Neural progenitor cell (in vitro differentiated cells): Measurements from ENCODE around the gene TTC21B. TPM values are rescaled to one million over a fixed set of nuclear protein-coding genes. Genes with fewer than 3 reads are reported as not detected.

Experiments used
- DNase-seq: peaks from one replicate; pipeline ENCODE4 v3.0.0-alpha.2; 2016; ENCODE audit warnings: low spot score
- H2AFZ ChIP-seq: fragments of 200-600 bp; sonication (generic); replicated peaks from 2 replicates; pipeline ENCODE4 v1.6.1; 2016; ENCODE audit warnings: antibody characterized with exemption
- H3F3A ChIP-seq: fragments of 200-600 bp; sonication (generic); 2 replicates; pipeline ENCODE4 v1.6.1; 2016; ENCODE audit warnings: antibody characterized with exemption, low read depth
- H3K27ac ChIP-seq: fragments of 200-600 bp; sonication (generic); 2 replicates; pipeline ENCODE4 v1.5.1; 2016; ENCODE audit warnings: mild to moderate bottlenecking
- H3K27me3 ChIP-seq: fragments of 200-600 bp; sonication (generic); 2 replicates; pipeline ENCODE4 v1.6.1; 2016; ENCODE audit warnings: mild to moderate bottlenecking, moderate library complexity
- H3K36me3 ChIP-seq: fragments of 200-600 bp; sonication (generic); 2 replicates; pipeline ENCODE4 v1.5.1; 2016
- H3K4me1 ChIP-seq: fragments of 200-600 bp; sonication (generic); 2 replicates; pipeline ENCODE4 v1.6.1; 2016; ENCODE audit warnings: mixed run types
- H3K4me2 ChIP-seq: fragments of 200-600 bp; sonication (generic); 2 replicates; pipeline ENCODE4 v1.6.1; 2016
- H3K4me3 ChIP-seq: fragments of 200-600 bp; sonication (generic); 2 replicates; pipeline ENCODE4 v1.5.1; 2016
- H3K79me2 ChIP-seq: fragments of 200-600 bp; sonication (generic); 2 replicates; pipeline ENCODE4 v1.6.1; 2016; ENCODE audit warnings: low read depth
- H3K9ac ChIP-seq: fragments of 200-600 bp; sonication (generic); 2 replicates; pipeline ENCODE4 v1.6.1; 2016
- H3K9me3 ChIP-seq: fragments of 200-600 bp; sonication (generic); 2 replicates; pipeline ENCODE4 v1.5.1; 2016; ENCODE audit warnings: low read depth
- H4K20me1 ChIP-seq: fragments of 200-600 bp; sonication (generic); 2 replicates; pipeline ENCODE4 v1.6.1; 2016; ENCODE audit warnings: low read depth
- H3K27ac Mint-ChIP-seq: 3 replicates; pipeline ENCODE4 v1.8.0; 2021; ENCODE audit warnings: mixed read lengths
- H3K27me3 Mint-ChIP-seq: 2 replicates; pipeline ENCODE4 v1.8.0; 2022; ENCODE audit warnings: low read depth, mild to moderate bottlenecking, inconsistent platforms, moderate library complexity, mixed read lengths; ENCODE audit not compliant: insufficient read depth
- H3K36me3 Mint-ChIP-seq: 3 replicates; pipeline ENCODE4 v1.8.0; 2021; ENCODE audit warnings: mixed read lengths
- H3K4me1 Mint-ChIP-seq: 3 replicates; pipeline ENCODE4 v1.8.0; 2021; ENCODE audit warnings: mixed read lengths
- H3K4me3 Mint-ChIP-seq: 3 replicates; pipeline ENCODE4 v1.8.0; 2021; ENCODE audit warnings: mild to moderate bottlenecking, moderate library complexity, mixed read lengths
- H3K9me3 Mint-ChIP-seq: 3 replicates; pipeline ENCODE4 v1.8.0; 2020; ENCODE audit warnings: mixed read lengths
- CTCF ChIP-seq: fragments of 200-600 bp; sonication (generic); IDR thresholded peaks from 2 replicates; pipeline ENCODE4 v1.5.1; 2017; ENCODE audit warnings: antibody characterized with exemption, mild to moderate bottlenecking
- EZH2 ChIP-seq: fragments of 200-600 bp; sonication (generic); IDR thresholded peaks from 2 replicates; pipeline ENCODE4 v1.6.1; 2017; ENCODE audit warnings: antibody characterized with exemption, mild to moderate bottlenecking, moderate library complexity
- EZH2phosphoT487 ChIP-seq: fragments of 200-600 bp; sonication (generic); IDR thresholded peaks from 2 replicates; pipeline ENCODE4 v1.6.1; 2017; ENCODE audit warnings: antibody characterized with exemption
- total RNA-seq: library from RNA; depleted of rRNA; stranded (reverse); fragments of >200 nt; gene quantifications from 2 replicates; pipeline ENCODE4 v1.2.3, GENCODE V29; 2015; ENCODE audit warnings: low replicate concordance

Gene TTC21B
- 27.3 and 46.9 TPM in 2 replicates for total RNA-seq

- Mint-ChIP-seq H3K36me3 (peaks cover 2% of the 10 kb centered on the region), H3K9me3 (peaks cover 4% of the 10 kb centered on the region), H3K27ac (no peak within 1 kb of the TSS), H3K4me1 (peaks cover 11% of the 10 kb centered on the region), H3K4me3 (peak within 1 kb of the TSS; percentile 69), H3K27me3 (no peaks in the 10 kb centered on the region)
- Histone ChIP-seq H3K36me3 (no peaks in the 10 kb centered on the region), H3K4me1 (peaks cover 20% of the 10 kb centered on the region), H3F3A (peaks cover 14% of the 10 kb centered on the region), H3K9ac (peak within 1 kb of the TSS; percentile 67), H3K27me3 (peaks cover 9% of the 10 kb centered on the region), H3K27ac (peak within 1 kb of the TSS; percentile 86), H3K4me3 (peak within 1 kb of the TSS; percentile 81), H4K20me1 (peaks cover 5% of the 10 kb centered on the region), H3K4me2 (peak within 1 kb of the TSS; percentile 79), H3K79me2 (peaks cover 40% of the 10 kb centered on the region), H2AFZ (peak within 1 kb of the TSS; percentile 14), H3K9me3 (no peaks in the 10 kb centered on the region)
- peak; percentile 96 for DNase-seq
- TF ChIP-seq CTCF (peak; percentile 87), EZH2 (no peak)
Observed at GRCh38 chr2:165953655-165954606, at the start of gene TTC21B. TSS of gene TTC21B (minus strand) at chr2:165953776. CDS start at chr2:165953705, 71 bp downstream.

GRCh38 chr2:166000401-166000800, 46.8 kb upstream of the TTC21B start:
- no peaks in the 10 kb centered on the region for H3K4me1 ChIP-seq
- no peaks in the 10 kb centered on the region for H3K27me3 ChIP-seq
- no peak overlapping the region for H3K4me3 Mint-ChIP-seq

GRCh38 chr2:165990846-165991245, 37.3 kb upstream of the TTC21B start:
- H2AFZ ChIP-seq: no peak overlapping the region
- no peak overlapping the region for H3K27ac ChIP-seq
- H3K9me3 ChIP-seq: no peaks in the 10 kb centered on the region
- H3K4me3 ChIP-seq: no peak overlapping the region
- H3K4me2 ChIP-seq: no peak overlapping the region
- no peaks in the 10 kb centered on the region for H4K20me1 ChIP-seq
- Mint-ChIP-seq H3K9me3 (peaks cover 3% of the 10 kb centered on the region), H3K27ac (no peak overlapping the region), H3K4me1 (no peaks in the 10 kb centered on the region), H3K36me3 (no peaks in the 10 kb centered on the region), H3K27me3 (no peaks in the 10 kb centered on the region), H3K4me3 (no peak overlapping the region)
- no peak for TF ChIP-seq EZH2phosphoT487
- no peak for TF ChIP-seq EZH2
- no peak for DNase-seq
- H3K27me3 ChIP-seq: no peaks in the 10 kb centered on the region
- H3F3A ChIP-seq: no peaks in the 10 kb centered on the region
- H3K9ac ChIP-seq: no peak overlapping the region
- no peaks in the 10 kb centered on the region for H3K36me3 ChIP-seq
- H3K4me1 ChIP-seq: no peaks in the 10 kb centered on the region
- no peaks in the 10 kb centered on the region for H3K79me2 ChIP-seq

More at GRCh38 chr2:166000401-166000800, 46.8 kb upstream of the TTC21B start:
- no peaks in the 10 kb centered on the region for H3K36me3 ChIP-seq
- H3K27ac ChIP-seq: no peak overlapping the region
- no peaks in the 10 kb centered on the region for H3K9me3 Mint-ChIP-seq
- H3K36me3 Mint-ChIP-seq: no peaks in the 10 kb centered on the region
- no peak overlapping the region for H3K27ac Mint-ChIP-seq
- no peaks in the 10 kb centered on the region for H3K27me3 Mint-ChIP-seq
- H3F3A ChIP-seq: no peaks in the 10 kb centered on the region
- peaks cover 3% of the 10 kb centered on the region for H3K4me1 Mint-ChIP-seq
- no peak overlapping the region for H3K4me3 ChIP-seq
- H3K79me2 ChIP-seq: no peaks in the 10 kb centered on the region
- no peak overlapping the region for H3K4me2 ChIP-seq
- peak overlapping the region; percentile 64 for H2AFZ ChIP-seq
- TF ChIP-seq EZH2phosphoT487 (no peak), EZH2 (no peak), CTCF (no peak)
- H3K9me3 ChIP-seq: no peaks in the 10 kb centered on the region
- no peaks in the 10 kb centered on the region for H4K20me1 ChIP-seq
- no peak overlapping the region for H3K9ac ChIP-seq
- peak; percentile 25 for DNase-seq

- H3K9me3 ChIP-seq: no peaks in the 10 kb centered on the region
- no peaks in the 10 kb centered on the region for H3K36me3 Mint-ChIP-seq
- peaks cover 3% of the 10 kb centered on the region for H3K9me3 Mint-ChIP-seq
- H3F3A ChIP-seq: no peaks in the 10 kb centered on the region
- H3K4me2 ChIP-seq: no peak overlapping the region
- H3K27ac ChIP-seq: no peak overlapping the region
- H3K4me1 ChIP-seq: no peaks in the 10 kb centered on the region
- H3K79me2 ChIP-seq: no peaks in the 10 kb centered on the region
- no peak overlapping the region for H2AFZ ChIP-seq
- no peak for TF ChIP-seq EZH2
- TF ChIP-seq EZH2phosphoT487: no peak
- TF ChIP-seq CTCF: no peak
- H3K27me3 Mint-ChIP-seq: no peaks in the 10 kb centered on the region
- no peak overlapping the region for H3K4me3 ChIP-seq
- no peak for DNase-seq
- no peak overlapping the region for H3K9ac ChIP-seq
- no peaks in the 10 kb centered on the region for H3K36me3 ChIP-seq
- H3K27me3 ChIP-seq: no peaks in the 10 kb centered on the region
- H3K4me3 Mint-ChIP-seq: no peak overlapping the region
- H4K20me1 ChIP-seq: no peaks in the 10 kb centered on the region
- no peaks in the 10 kb centered on the region for H3K4me1 Mint-ChIP-seq
- no peak overlapping the region for H3K27ac Mint-ChIP-seq
Observed at GRCh38 chr2:165989851-165990250, 36.3 kb upstream of the TTC21B start.
